ENCODE measurements around the gene GPR84.
A peak's percentile ranks its signal among the peaks of the same experiment; 100 is the strongest.
"Not testable (repeated sequence)": the region's sequence is repeated elsewhere in the genome, so short reads cannot be mapped to it uniquely, and the experiment has no call there.

Gene GPR84

DNA sequence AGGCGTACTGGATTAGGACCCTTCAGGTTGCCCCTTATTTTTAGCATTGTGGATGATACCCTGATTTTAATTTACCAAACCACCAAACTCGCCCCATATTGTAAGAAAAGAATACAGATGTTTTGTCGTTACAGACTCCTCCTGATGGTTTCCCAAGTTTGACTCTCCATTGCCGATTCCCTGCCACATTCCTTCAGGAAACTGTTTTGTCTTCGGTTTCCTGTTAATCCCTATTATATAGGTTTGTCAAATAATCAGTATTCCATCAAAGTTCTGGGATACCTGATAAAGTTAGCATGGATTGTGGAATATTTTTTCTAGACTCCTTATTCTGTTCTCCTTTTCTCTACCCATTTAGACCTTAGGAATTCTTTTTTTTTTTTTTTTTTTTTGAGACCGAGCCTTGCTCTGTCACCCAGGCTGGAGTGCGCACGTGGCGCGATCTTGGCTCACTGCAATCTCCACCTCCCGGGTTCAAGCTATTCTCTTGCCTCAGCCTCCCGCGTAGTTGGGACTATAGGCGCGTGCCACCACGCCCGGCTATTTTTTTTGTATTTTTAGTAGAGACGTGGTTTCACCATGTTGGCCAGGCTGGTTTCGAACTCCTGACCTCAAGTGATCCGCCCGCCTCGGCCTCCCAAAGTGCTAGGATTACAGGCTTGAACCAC, 38.7 kb downstream of the GPR84 start:
- not testable (repeated sequence) for DNase-seq (ENCODE audit: low read depth)

DNA sequence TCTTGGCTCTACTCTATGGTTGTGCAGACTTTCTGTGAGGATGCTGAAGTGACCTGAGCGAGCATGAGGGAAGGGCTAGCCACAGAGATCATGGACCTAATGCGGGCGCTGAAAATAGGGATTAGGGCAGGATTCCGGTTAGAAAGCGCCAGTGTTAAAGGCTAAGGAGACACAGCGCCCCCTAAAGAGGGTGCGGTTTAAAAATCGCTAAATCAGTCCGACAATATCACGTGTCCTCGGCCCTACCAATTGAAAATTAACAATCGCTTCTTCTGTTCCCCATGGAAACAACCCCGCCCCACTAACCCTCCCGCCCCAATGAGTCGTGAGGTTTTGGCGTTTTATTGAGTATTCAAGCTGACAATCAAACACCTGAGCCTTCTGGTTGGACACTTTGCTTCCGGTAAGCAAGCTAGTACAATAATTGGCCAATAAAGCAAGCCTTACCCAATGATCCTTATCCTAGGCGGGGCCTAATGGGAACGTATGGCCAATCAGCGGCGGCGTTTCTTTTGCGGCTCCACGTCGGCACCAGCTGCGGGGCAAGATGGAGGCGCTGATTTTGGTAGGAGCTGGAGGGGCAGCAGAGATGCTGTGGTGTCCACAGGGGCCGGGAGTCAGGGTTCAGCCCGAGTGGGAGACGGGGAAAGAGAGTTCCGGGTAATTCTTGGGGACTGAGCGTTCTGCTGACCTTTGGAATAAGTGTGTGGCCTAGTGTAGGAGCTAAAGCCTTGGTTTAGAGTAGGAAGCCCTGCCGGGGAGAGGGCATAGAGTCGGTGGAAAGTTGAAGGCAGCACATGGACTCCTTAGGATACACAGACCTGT, 39.5 kb downstream of the GPR84 start, which contains the start of gene COPZ1:
COPZ1 (plus strand) TSS at position 515 of the 825 bp plus-strand sequence; CDS start at position 548, 33 bp downstream.
- DNase-seq (ENCODE audit: low read depth): peak; percentile 90

DNA sequence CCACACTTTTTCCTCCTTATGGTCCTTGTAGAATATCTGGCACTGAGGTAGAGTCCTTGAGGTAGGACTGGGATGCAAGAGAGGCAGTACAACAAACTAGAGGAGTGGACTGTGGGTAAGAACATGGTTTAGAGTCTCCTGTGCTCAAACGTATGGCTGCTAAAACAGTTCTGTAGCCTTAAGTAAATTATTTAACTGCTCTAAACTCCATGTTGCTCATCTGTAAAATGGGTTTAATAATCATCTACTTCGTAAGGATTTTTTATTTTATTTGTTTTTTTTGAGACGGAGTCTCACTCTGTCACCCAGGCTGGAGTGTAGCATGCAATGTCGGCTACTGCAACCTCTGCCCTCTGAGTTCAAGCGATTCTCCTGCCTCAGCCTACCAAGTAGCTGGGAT, 42.9 kb downstream of the GPR84 start:
- no peak for DNase-seq (ENCODE audit: low read depth)
